Bronchial epithelial cell (primary cell): ENCODE measurements around the gene RAG1. TPM values are rescaled to one million over a fixed set of nuclear protein-coding genes. Genes with fewer than 3 reads are reported as not detected.

ENCODE experiments used
- DNase-seq: peaks from one replicate; pipeline ENCODE4 v3.0.0-alpha.2; 2010; ENCODE audit warnings: low read depth
- FAIRE-seq: peaks from 2 replicates; lab custom pipeline; 2011; peaks lifted over from hg19 to GRCh38; lab: Jason Lieb, UNC
- H3K27me3 ChIP-seq: 2 replicates; pipeline ENCODE4 v1.5.1; 2011; ENCODE audit warnings: low read length; ENCODE audit not compliant: control insufficient read depth, insufficient read depth
- H3K36me3 ChIP-seq: 2 replicates; pipeline ENCODE4 v1.5.1; 2011; ENCODE audit warnings: low read length; ENCODE audit not compliant: control insufficient read depth, insufficient read depth
- H3K4me3 ChIP-seq: 2 replicates; pipeline ENCODE4 v1.5.1; 2011; ENCODE audit warnings: mild to moderate bottlenecking, low read depth, low read length, control low read depth
- total RNA-seq: library from RNA; depleted of rRNA; stranded (reverse); fragments of >200 nt; gene quantifications from 2 replicates; pipeline ENCODE4 v1.2.1, GENCODE V29; 2014
- TF ChIP-seq, protein P1 (sequence below): IDR thresholded peaks from 2 replicates; pipeline ENCODE4 v1.5.1; 2011; ENCODE audit warnings: mild to moderate bottlenecking, moderate library complexity, low read length, control low read depth, inconsistent platforms; ENCODE audit not compliant: insufficient read depth, severe bottlenecking

The RAG1 gene
- total RNA-seq, 1 donor from 2014 or later, result 1.3 TPM

DNA sequence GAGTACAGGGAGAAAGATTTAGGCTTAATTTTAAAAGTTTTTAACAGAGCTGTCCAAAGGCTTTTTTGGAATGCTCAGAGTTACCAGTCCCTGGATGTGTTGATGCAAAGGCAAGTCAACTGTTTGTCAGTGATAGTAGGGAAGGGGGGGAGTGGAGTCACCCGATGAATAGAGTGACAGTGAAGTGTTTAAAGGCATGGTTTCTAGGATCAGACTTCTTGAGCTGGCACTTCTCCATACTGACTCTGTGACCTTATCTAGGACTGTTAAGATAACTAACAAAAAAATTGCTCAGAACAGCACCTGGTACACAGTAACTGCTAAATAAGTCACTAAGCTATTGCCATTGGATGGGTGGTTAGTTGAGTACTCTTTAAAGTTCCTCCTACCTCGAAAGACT, 41.6 kb downstream of the RAG1 start:
- no peak for FAIRE-seq
- no peaks in the 10 kb centered on the region for H3K36me3 ChIP-seq
- TF ChIP-seq, protein P1, sequence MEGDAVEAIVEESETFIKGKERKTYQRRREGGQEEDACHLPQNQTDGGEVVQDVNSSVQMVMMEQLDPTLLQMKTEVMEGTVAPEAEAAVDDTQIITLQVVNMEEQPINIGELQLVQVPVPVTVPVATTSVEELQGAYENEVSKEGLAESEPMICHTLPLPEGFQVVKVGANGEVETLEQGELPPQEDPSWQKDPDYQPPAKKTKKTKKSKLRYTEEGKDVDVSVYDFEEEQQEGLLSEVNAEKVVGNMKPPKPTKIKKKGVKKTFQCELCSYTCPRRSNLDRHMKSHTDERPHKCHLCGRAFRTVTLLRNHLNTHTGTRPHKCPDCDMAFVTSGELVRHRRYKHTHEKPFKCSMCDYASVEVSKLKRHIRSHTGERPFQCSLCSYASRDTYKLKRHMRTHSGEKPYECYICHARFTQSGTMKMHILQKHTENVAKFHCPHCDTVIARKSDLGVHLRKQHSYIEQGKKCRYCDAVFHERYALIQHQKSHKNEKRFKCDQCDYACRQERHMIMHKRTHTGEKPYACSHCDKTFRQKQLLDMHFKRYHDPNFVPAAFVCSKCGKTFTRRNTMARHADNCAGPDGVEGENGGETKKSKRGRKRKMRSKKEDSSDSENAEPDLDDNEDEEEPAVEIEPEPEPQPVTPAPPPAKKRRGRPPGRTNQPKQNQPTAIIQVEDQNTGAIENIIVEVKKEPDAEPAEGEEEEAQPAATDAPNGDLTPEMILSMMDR, result no peak

GRCh38 chr11:36615826-36616225, 48.0 kb downstream of the RAG1 start:
- TF ChIP-seq, protein P1, result no peak
- Histone ChIP-seq H3K27me3 (no peaks in the 10 kb centered on the region), H3K36me3 (no peaks in the 10 kb centered on the region), H3K4me3 (no peak overlapping the region)
- DNase-seq (no peak), FAIRE-seq (no peak)

More for the DNA sequence above, 41.6 kb downstream of the RAG1 start:
- H3K27me3 ChIP-seq, result no peaks in the 10 kb centered on the region
- no peak for DNase-seq
- no peak overlapping the region for H3K4me3 ChIP-seq

- no peak for FAIRE-seq
- TF ChIP-seq, protein P1, result no peak
- Histone ChIP-seq H3K36me3 (no peaks in the 10 kb centered on the region), H3K4me3 (no peak overlapping the region), H3K27me3 (no peaks in the 10 kb centered on the region)
- DNase-seq, result no peak
These were observed 49.9 kb downstream of the RAG1 start for GRCh38 chr11:36617543-36618362.

- no peaks in the 10 kb centered on the region for H3K36me3 ChIP-seq
- TF ChIP-seq, protein P1, result no peak
- H3K27me3 ChIP-seq, result no peaks in the 10 kb centered on the region
- FAIRE-seq (no peak), DNase-seq (no peak)
- H3K4me3 ChIP-seq, result no peak overlapping the region
These were observed 50.7 kb downstream of the RAG1 start for GRCh38 chr11:36618363-36619047.

- TF ChIP-seq, protein P1, result no peak
- FAIRE-seq (no peak), DNase-seq (no peak)
These were observed 51.7 kb downstream of the RAG1 start for GRCh38 chr11:36619502-36619901.

More at GRCh38 chr11:36619502-36619901, 51.7 kb downstream of the RAG1 start:
- H3K27me3 ChIP-seq, result no peaks in the 10 kb centered on the region
- H3K4me3 ChIP-seq, result no peak overlapping the region
- H3K36me3 ChIP-seq, result no peaks in the 10 kb centered on the region
